ENCODE data around the gene TMEM178B.

The TMEM178B gene

GRCh38 chr7:141464551-141464950 lies 390.7 kb downstream of the TMEM178B start:
- TF ChIP-seq CTCF (IDR thresholded peaks at IDR 0.05) = no peak
- Histone ChIP-seq H3K4me1 (ENCODE audit: control insufficient read depth in 1 of 2, insufficient read depth in 1 of 2, low read depth in 1 of 2, low read length in 1 of 2) (no peaks in the 10 kb centered on the region), H3K4me3 (ENCODE audit: low read depth in 1 of 2, low read length in 1 of 2) (no peak overlapping the region), H3K27me3 (peaks cover 3% of the 10 kb centered on the region), H3K9me3 (no peaks in the 10 kb centered on the region), H3K27ac (no peak overlapping the region), H3K36me3 (no peaks in the 10 kb centered on the region)

- TF ChIP-seq CTCF (IDR thresholded peaks at IDR 0.05) = no peak
- Histone ChIP-seq H3K4me3 (ENCODE audit: low read depth in 1 of 2, low read length in 1 of 2) (no peak overlapping the region), H3K9me3 (no peaks in the 10 kb centered on the region), H3K27ac (no peak overlapping the region), H3K27me3 (no peaks in the 10 kb centered on the region), H3K4me1 (ENCODE audit: control insufficient read depth in 1 of 2, insufficient read depth in 1 of 2, low read depth in 1 of 2, low read length in 1 of 2) (no peaks in the 10 kb centered on the region), H3K36me3 (no peaks in the 10 kb centered on the region)
Measured at GRCh38 chr7:141466151-141466904, 392.5 kb downstream of the TMEM178B start.

- H3K9me3 ChIP-seq = no peaks in the 10 kb centered on the region
- TF ChIP-seq CTCF (IDR thresholded peaks at IDR 0.05) = no peak
Measured at GRCh38 chr7:141468341-141468740, 394.5 kb downstream of the TMEM178B start.

GRCh38 chr7:141475679-141476078 lies 401.8 kb downstream of the TMEM178B start:
- H3K4me3 ChIP-seq (ENCODE audit: low read depth in 1 of 2, low read length in 1 of 2) = no peak overlapping the region
- no peaks in the 10 kb centered on the region for H3K36me3 ChIP-seq
- no peaks in the 10 kb centered on the region for H3K4me1 ChIP-seq (ENCODE audit: control insufficient read depth in 1 of 2, insufficient read depth in 1 of 2, low read depth in 1 of 2, low read length in 1 of 2)
- no peak overlapping the region for H3K27ac ChIP-seq
- H3K27me3 ChIP-seq = peaks cover 8% of the 10 kb centered on the region
- H3K9me3 ChIP-seq = no peaks in the 10 kb centered on the region
- TF ChIP-seq CTCF (IDR thresholded peaks at IDR 0.05) = no peak

More at GRCh38 chr7:141468341-141468740, 394.5 kb downstream of the TMEM178B start:
- Histone ChIP-seq H3K36me3 (no peaks in the 10 kb centered on the region), H3K4me3 (ENCODE audit: low read depth in 1 of 2, low read length in 1 of 2) (no peak overlapping the region), H3K27ac (no peak overlapping the region), H3K4me1 (ENCODE audit: control insufficient read depth in 1 of 2, insufficient read depth in 1 of 2, low read depth in 1 of 2, low read length in 1 of 2) (no peaks in the 10 kb centered on the region), H3K27me3 (no peaks in the 10 kb centered on the region)

- no peak overlapping the region for H3K27ac ChIP-seq
- no peaks in the 10 kb centered on the region for H3K36me3 ChIP-seq
- no peak overlapping the region for H3K4me3 ChIP-seq (ENCODE audit: low read depth in 1 of 2, low read length in 1 of 2)
- peaks cover 13% of the 10 kb centered on the region for H3K27me3 ChIP-seq
- TF ChIP-seq CTCF (IDR thresholded peaks at IDR 0.05) = no peak
- H3K9me3 ChIP-seq = no peaks in the 10 kb centered on the region
- H3K4me1 ChIP-seq (ENCODE audit: control insufficient read depth in 1 of 2, insufficient read depth in 1 of 2, low read depth in 1 of 2, low read length in 1 of 2) = no peaks in the 10 kb centered on the region
Measured at GRCh38 chr7:141477865-141478264, 404.0 kb downstream of the TMEM178B start.

Data from neutrophil (primary cell).